GM12874 (cell line): ENCODE measurements around the gene CRP.

ENCODE experiments used
- CTCF ChIP-seq: IDR thresholded peaks from 2 replicates; pipeline ENCODE4 v1.5.1; 2011; ENCODE audit warnings: low read depth, mild to moderate bottlenecking, control low read depth, low read length, moderate library complexity; ENCODE audit not compliant: insufficient read depth

CRP gene

DNA sequence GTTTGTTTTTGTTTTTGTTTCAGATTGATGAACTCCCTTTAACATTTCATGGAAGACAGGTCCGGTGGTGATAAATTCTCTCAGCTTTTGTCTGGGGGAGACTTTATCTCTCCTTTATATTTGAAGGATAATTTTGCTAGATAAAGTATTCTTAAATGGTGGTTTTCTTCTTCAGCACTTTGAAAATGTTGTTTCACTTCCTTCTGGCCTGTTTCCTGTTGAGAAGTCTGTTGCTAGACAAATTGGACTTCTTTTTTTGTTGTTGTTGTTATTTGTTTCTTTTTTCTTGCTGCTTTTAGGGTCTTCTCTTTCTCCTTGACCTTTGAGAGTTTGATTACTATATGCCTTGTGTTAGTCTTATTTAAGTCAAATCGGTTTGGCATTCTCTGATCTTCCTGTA, 50.8 kb downstream of the CRP start:
- TF ChIP-seq CTCF = no peak
